ENCODE results near the gene MAP3K9.

The MAP3K9 gene

DNA sequence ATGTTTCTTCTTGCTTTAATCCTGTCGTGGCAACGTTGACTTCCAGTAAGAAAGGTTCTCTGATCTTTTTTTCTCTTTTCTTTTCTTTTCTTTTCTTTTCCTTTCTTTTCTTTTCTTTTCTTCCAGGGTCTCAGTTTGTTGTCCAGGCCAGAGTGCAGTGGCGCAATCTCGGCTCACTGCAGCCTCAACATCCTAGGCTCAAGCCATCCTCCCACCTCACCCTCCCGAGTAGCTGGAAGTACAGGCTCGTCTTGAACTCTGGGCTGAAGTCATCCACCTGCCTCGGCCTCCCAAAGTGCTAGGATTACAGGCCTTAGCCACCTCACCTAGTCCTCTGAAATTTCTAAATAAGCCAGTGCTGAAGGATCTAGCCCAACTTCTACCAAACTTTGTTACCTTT is 1.3 kb upstream of the MAP3K9 start:
- Histone ChIP-seq H3K9me3 (ENCODE audit: insufficient read depth, low read length) (no peaks in the 10 kb centered on the region), H3K79me2 (ENCODE audit: insufficient read depth, low read length) (peaks cover 27% of the 10 kb centered on the region), H3K4me3 (ENCODE audit: insufficient read depth, low read length, poor library complexity, severe bottlenecking) (peak overlapping the region; percentile 74), H3K27ac (ENCODE audit: low read depth, low read length) (no peak overlapping the region), H3K9ac (ENCODE audit: low read length) (peak overlapping the region; percentile 73), H2AFZ (ENCODE audit: low read depth, low read length, severe bottlenecking) (no peak overlapping the region), H3F3A (ENCODE audit: insufficient read depth) (peaks cover 15% of the 10 kb centered on the region; the same call in 1 of the 2 replicates), H4K20me1 (ENCODE audit: low read depth, low read length) (no peaks in the 10 kb centered on the region), H3K27me3 (ENCODE audit: low read length) (no peaks in the 10 kb centered on the region), H3K9me2 (replicated peaks; ENCODE audit: insufficient read depth, low read length) (no peaks in the 10 kb centered on the region), H3K4me2 (ENCODE audit: low read depth, low read length, poor library complexity, severe bottlenecking) (peak overlapping the region; percentile 90), H3K36me3 (ENCODE audit: low read length) (0 out of 2 replicates have a peak, but pooled peaks cover 5% of the 10 kb centered on the region)
- TF ChIP-seq, protein P1, sequence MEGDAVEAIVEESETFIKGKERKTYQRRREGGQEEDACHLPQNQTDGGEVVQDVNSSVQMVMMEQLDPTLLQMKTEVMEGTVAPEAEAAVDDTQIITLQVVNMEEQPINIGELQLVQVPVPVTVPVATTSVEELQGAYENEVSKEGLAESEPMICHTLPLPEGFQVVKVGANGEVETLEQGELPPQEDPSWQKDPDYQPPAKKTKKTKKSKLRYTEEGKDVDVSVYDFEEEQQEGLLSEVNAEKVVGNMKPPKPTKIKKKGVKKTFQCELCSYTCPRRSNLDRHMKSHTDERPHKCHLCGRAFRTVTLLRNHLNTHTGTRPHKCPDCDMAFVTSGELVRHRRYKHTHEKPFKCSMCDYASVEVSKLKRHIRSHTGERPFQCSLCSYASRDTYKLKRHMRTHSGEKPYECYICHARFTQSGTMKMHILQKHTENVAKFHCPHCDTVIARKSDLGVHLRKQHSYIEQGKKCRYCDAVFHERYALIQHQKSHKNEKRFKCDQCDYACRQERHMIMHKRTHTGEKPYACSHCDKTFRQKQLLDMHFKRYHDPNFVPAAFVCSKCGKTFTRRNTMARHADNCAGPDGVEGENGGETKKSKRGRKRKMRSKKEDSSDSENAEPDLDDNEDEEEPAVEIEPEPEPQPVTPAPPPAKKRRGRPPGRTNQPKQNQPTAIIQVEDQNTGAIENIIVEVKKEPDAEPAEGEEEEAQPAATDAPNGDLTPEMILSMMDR (IDR thresholded peaks at IDR 0.05; ENCODE audit: insufficient read depth, low read length, poor library complexity, severe bottlenecking): no peak
- no peak for TF ChIP-seq EZH2phosphoT487 (conservative IDR thresholded peaks at IDR 0.05; ENCODE audit: low read length)

DNA sequence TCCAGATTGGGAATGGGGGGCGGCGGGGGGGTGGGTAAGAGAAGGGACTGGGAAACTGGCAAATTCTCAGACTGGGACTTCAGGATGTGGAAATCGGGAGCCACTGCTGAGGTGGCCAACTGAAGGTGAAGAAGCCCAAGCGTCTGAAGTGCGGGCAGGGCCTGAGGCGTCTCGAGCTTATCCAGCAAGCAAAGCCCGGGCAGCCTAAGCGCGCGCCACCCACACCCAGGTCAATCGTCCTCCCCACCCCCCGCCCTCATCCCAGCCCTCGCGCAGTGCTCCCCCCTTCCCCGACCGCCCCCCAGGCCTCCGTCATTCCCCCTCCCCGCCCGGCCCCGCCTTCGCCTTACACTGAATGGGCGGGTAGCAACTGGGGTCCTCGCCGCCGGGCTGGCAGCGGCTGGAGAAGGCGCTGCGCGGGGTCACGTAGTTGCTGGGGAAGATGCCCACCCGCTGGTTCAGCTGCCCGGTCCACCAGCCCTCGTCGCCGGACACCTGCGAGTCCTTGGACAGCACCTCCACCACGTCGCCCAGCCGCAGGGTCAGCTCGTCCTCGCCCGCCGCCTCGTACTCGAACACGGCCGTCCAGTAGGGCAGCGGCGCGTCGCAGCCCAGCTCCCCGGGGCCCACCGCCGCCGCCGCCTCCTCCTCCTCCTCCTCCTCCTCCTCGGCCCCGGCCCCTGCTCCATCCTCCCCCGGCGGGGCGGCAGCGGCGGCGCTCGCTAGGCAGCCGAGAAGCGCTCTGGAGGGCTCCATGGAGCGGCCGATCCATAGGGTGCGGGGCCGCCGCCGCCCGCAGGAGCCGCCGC is 693 bp downstream of the MAP3K9 start:
- H3F3A ChIP-seq (ENCODE audit: insufficient read depth): peaks cover 13% of the 10 kb centered on the region; the same call in 1 of the 2 replicates
- 0 out of 2 replicates have a peak, but pooled peaks cover 5% of the 10 kb centered on the region for H3K36me3 ChIP-seq (ENCODE audit: low read length)
- peak overlapping the region; percentile 84 for H3K9ac ChIP-seq (ENCODE audit: low read length)
- H3K4me3 ChIP-seq (ENCODE audit: insufficient read depth, low read length, poor library complexity, severe bottlenecking): peak overlapping the region; percentile 83
- H3K4me2 ChIP-seq (ENCODE audit: low read depth, low read length, poor library complexity, severe bottlenecking): peak overlapping the region; percentile 73
- H3K9me3 ChIP-seq (ENCODE audit: insufficient read depth, low read length): no peaks in the 10 kb centered on the region
- H3K27ac ChIP-seq (ENCODE audit: low read depth, low read length): peak overlapping the region; percentile 53
- no peaks in the 10 kb centered on the region for H3K27me3 ChIP-seq (ENCODE audit: low read length)
- no peaks in the 10 kb centered on the region for H3K9me2 ChIP-seq (replicated peaks; ENCODE audit: insufficient read depth, low read length)
- H4K20me1 ChIP-seq (ENCODE audit: low read depth, low read length): no peaks in the 10 kb centered on the region
- TF ChIP-seq, protein P1 (IDR thresholded peaks at IDR 0.05; ENCODE audit: insufficient read depth, low read length, poor library complexity, severe bottlenecking): no peak
- TF ChIP-seq EZH2phosphoT487 (conservative IDR thresholded peaks at IDR 0.05; ENCODE audit: low read length): no peak
- peaks cover 46% of the 10 kb centered on the region for H3K79me2 ChIP-seq (ENCODE audit: insufficient read depth, low read length)
- H2AFZ ChIP-seq (ENCODE audit: low read depth, low read length, severe bottlenecking): peak overlapping the region; percentile 72

DNA sequence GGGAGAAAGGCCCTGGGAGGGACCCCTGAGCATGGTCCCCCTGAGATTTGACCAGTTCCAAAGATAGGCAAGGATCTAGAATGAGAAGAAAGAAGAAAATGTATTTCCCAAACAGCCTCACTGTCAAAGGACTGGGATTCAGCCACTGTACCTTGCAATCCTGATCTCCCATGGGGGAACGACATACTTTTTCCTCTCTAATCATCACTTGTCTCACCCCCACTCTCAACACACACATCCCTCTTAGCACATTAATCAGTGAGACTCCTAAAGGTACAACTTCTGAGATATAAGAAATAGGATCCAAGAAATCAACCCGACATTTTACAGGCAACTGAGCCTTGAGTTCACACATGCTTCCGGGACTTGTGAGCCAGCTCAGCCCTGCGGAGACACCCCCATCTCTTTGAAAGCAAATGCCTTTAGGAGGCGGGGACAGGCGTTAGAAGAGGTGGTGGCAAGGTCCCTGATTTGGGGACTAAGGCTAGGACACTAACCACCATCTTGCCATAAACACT is 1.4 kb downstream of the MAP3K9 start:
- H3K27me3 ChIP-seq (ENCODE audit: low read length): no peaks in the 10 kb centered on the region
- no peaks in the 10 kb centered on the region for H3K9me2 ChIP-seq (replicated peaks; ENCODE audit: insufficient read depth, low read length)
- H3K27ac ChIP-seq (ENCODE audit: low read depth, low read length): peak overlapping the region; percentile 53
- H3F3A ChIP-seq (ENCODE audit: insufficient read depth): peaks cover 12% of the 10 kb centered on the region; the same call in 1 of the 2 replicates
- H3K79me2 ChIP-seq (ENCODE audit: insufficient read depth, low read length): peaks cover 51% of the 10 kb centered on the region
- no peaks in the 10 kb centered on the region for H4K20me1 ChIP-seq (ENCODE audit: low read depth, low read length)
- H2AFZ ChIP-seq (ENCODE audit: low read depth, low read length, severe bottlenecking): peak overlapping the region; percentile 69
- H3K9me3 ChIP-seq (ENCODE audit: insufficient read depth, low read length): no peaks in the 10 kb centered on the region
- peak overlapping the region; percentile 83 for H3K4me3 ChIP-seq (ENCODE audit: insufficient read depth, low read length, poor library complexity, severe bottlenecking)
- H3K4me2 ChIP-seq (ENCODE audit: low read depth, low read length, poor library complexity, severe bottlenecking): peak overlapping the region; percentile 73
- H3K36me3 ChIP-seq (ENCODE audit: low read length): 0 out of 2 replicates have a peak, but pooled peaks cover 5% of the 10 kb centered on the region
- peak overlapping the region; percentile 84 for H3K9ac ChIP-seq (ENCODE audit: low read length)
- no peak for TF ChIP-seq EZH2phosphoT487 (conservative IDR thresholded peaks at IDR 0.05; ENCODE audit: low read length)
- TF ChIP-seq, protein P1 (IDR thresholded peaks at IDR 0.05; ENCODE audit: insufficient read depth, low read length, poor library complexity, severe bottlenecking): no peak
